Measurements from ENCODE around the gene CDK5.

CDK5 gene

GRCh38 chr7:151008511-151009323 lies 49.0 kb downstream of the CDK5 start:
- TF ChIP-seq CTCF (IDR thresholded peaks at IDR 0.05; ENCODE audit: low read depth, low read length), result peak; percentile 26; the same call in 1 of the 2 replicates
- H3K4me3 ChIP-seq (ENCODE audit: low read depth, low read length), result no peak overlapping the region

- H3K4me3 ChIP-seq (ENCODE audit: low read depth, low read length), result no peak overlapping the region
- TF ChIP-seq CTCF (IDR thresholded peaks at IDR 0.05; ENCODE audit: low read depth, low read length), result no peak
Measured at GRCh38 chr7:151008143-151008510, 49.6 kb downstream of the CDK5 start.

GRCh38 chr7:151007469-151007898 lies 50.2 kb downstream of the CDK5 start:
- no peak overlapping the region for H3K4me3 ChIP-seq (ENCODE audit: low read depth, low read length)
- no peak for TF ChIP-seq CTCF (IDR thresholded peaks at IDR 0.05; ENCODE audit: low read depth, low read length)

- TF ChIP-seq CTCF (IDR thresholded peaks at IDR 0.05; ENCODE audit: low read depth, low read length), result no peak
- no peak overlapping the region for H3K4me3 ChIP-seq (ENCODE audit: low read depth, low read length)
Measured at GRCh38 chr7:151006590-151007300, 51.0 kb downstream of the CDK5 start.

GRCh38 chr7:151005566-151005965 lies 52.1 kb downstream of the CDK5 start:
- no peak for TF ChIP-seq CTCF (IDR thresholded peaks at IDR 0.05; ENCODE audit: low read depth, low read length)
- no peak overlapping the region for H3K4me3 ChIP-seq (ENCODE audit: low read depth, low read length)
